H1 (cell line): ENCODE measurements around the gene EPS8.

Experiments
- CREB1 ChIP-seq: IDR thresholded peaks from 2 replicates; pipeline ENCODE4 v1.6.1; 2012; ENCODE audit warnings: inconsistent platforms
- EP300 ChIP-seq, 2 experiments: IDR thresholded peaks; 1 replicate in 1 of 2; 2 replicates in 1 of 2; pipeline ENCODE4 v1.6.1; 2011 to 2012; ENCODE audit warnings: low read depth in 2 of 2, low read length in 2 of 2, mild to moderate bottlenecking in 2 of 2, borderline replicate concordance in 1 of 2, inconsistent platforms in 1 of 2, moderate library complexity in 1 of 2
- GTF2F1 ChIP-seq: IDR thresholded peaks from 2 replicates; pipeline ENCODE4 v1.6.1; 2012; ENCODE audit warnings: low read depth, low read length, improper control_type of control experiment, borderline replicate concordance
- MAX ChIP-seq: IDR thresholded peaks from 2 replicates; pipeline ENCODE4 v1.6.1; 2012; ENCODE audit warnings: inconsistent platforms
- POLR2A ChIP-seq, 2 experiments: IDR thresholded peaks; 1 replicate in 1 of 2; 2 replicates in 1 of 2; pipeline ENCODE4 v1.6.1; 2011; ENCODE audit warnings: low read depth in 2 of 2, low read length in 2 of 2, mild to moderate bottlenecking in 2 of 2; ENCODE audit errors: control extremely low read depth in 1 of 2
- RAD21 ChIP-seq, 2 experiments: IDR thresholded peaks in 1 of 2; conservative IDR thresholded peaks in 1 of 2; 2 replicates each; pipeline ENCODE4 v1.6.1; 2011; ENCODE audit warnings: low read depth in 2 of 2, low read length in 2 of 2, improper control_type of control experiment in 1 of 2, inconsistent platforms in 1 of 2, mild to moderate bottlenecking in 1 of 2, moderate library complexity in 1 of 2
- SIRT6 ChIP-seq: IDR thresholded peaks from one replicate; pipeline ENCODE4 v1.7.1; 2012; ENCODE audit warnings: low read length, inconsistent platforms
- SP2 ChIP-seq: IDR thresholded peaks from 2 replicates; pipeline ENCODE4 v1.6.1; 2012; ENCODE audit warnings: mild to moderate bottlenecking, low read length, inconsistent platforms
- TF ChIP-seq, protein P1 (sequence below), 3 experiments: IDR thresholded peaks; 1 replicate in 2 of 3; 2 replicates in 1 of 3; pipeline versions ENCODE4 v1.5.1 to v1.6.1; 2011; ENCODE audit warnings: low read length in 3 of 3, mild to moderate bottlenecking in 3 of 3, inconsistent platforms in 2 of 3, low read depth in 1 of 3, moderate library complexity in 1 of 3; ENCODE audit not compliant: insufficient read depth in 1 of 3; ENCODE audit errors: control extremely low read depth in 1 of 3

- TF ChIP-seq CREB1 (no peak), SP2 (no peak), POLR2A (IDR thresholded peaks at IDR 0.05; ENCODE audit: control extremely low read depth in 1 of 2, low read depth in 2 of 2, low read length in 2 of 2) (no peak), GTF2F1 (no peak), SIRT6 (no peak), RAD21 (IDR thresholded peaks at IDR 0.05 in 1 of 2, conservative IDR thresholded peaks at IDR 0.05 in 1 of 2; ENCODE audit: low read depth in 2 of 2, low read length in 2 of 2) (no peak), EP300 (IDR thresholded peaks at IDR 0.05; ENCODE audit: borderline replicate concordance in 1 of 2, low read depth in 2 of 2, low read length in 2 of 2) (no peak), MAX (no peak)
- TF ChIP-seq, protein P1, sequence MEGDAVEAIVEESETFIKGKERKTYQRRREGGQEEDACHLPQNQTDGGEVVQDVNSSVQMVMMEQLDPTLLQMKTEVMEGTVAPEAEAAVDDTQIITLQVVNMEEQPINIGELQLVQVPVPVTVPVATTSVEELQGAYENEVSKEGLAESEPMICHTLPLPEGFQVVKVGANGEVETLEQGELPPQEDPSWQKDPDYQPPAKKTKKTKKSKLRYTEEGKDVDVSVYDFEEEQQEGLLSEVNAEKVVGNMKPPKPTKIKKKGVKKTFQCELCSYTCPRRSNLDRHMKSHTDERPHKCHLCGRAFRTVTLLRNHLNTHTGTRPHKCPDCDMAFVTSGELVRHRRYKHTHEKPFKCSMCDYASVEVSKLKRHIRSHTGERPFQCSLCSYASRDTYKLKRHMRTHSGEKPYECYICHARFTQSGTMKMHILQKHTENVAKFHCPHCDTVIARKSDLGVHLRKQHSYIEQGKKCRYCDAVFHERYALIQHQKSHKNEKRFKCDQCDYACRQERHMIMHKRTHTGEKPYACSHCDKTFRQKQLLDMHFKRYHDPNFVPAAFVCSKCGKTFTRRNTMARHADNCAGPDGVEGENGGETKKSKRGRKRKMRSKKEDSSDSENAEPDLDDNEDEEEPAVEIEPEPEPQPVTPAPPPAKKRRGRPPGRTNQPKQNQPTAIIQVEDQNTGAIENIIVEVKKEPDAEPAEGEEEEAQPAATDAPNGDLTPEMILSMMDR (IDR thresholded peaks at IDR 0.05; ENCODE audit: control extremely low read depth in 1 of 3, insufficient read depth in 1 of 3, low read depth in 1 of 3, low read length in 3 of 3): no peak
Measured at GRCh38 chr12:15700595-15700994, 88.6 kb downstream of the EPS8 start.
